Measurements from ENCODE around the gene MZB1. TPM values are rescaled to one million over a fixed set of nuclear protein-coding genes. Genes with fewer than 3 reads are reported as not detected.

MZB1 gene
- total RNA-seq, 1 donor from 2014 or later = 7.8 TPM

GRCh38 chr5:139430015-139430414 is 40.3 kb upstream of the MZB1 start:
- Histone ChIP-seq H3K27ac (no peak overlapping the region), H3K9me3 (no peaks in the 10 kb centered on the region), H3K27me3 (ENCODE audit: low read depth) (no peaks in the 10 kb centered on the region), H3K36me3 (peaks cover 54% of the 10 kb centered on the region), H3K4me1 (no peaks in the 10 kb centered on the region), H3K4me3 (no peak overlapping the region)
- ATAC-seq (no peak), DNase-seq (no peak)
- intact Hi-C loops (cut with DNase I) = no loop called here
- TF ChIP-seq, protein P1, sequence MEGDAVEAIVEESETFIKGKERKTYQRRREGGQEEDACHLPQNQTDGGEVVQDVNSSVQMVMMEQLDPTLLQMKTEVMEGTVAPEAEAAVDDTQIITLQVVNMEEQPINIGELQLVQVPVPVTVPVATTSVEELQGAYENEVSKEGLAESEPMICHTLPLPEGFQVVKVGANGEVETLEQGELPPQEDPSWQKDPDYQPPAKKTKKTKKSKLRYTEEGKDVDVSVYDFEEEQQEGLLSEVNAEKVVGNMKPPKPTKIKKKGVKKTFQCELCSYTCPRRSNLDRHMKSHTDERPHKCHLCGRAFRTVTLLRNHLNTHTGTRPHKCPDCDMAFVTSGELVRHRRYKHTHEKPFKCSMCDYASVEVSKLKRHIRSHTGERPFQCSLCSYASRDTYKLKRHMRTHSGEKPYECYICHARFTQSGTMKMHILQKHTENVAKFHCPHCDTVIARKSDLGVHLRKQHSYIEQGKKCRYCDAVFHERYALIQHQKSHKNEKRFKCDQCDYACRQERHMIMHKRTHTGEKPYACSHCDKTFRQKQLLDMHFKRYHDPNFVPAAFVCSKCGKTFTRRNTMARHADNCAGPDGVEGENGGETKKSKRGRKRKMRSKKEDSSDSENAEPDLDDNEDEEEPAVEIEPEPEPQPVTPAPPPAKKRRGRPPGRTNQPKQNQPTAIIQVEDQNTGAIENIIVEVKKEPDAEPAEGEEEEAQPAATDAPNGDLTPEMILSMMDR (IDR thresholded peaks at IDR 0.05) = no peak

DNA sequence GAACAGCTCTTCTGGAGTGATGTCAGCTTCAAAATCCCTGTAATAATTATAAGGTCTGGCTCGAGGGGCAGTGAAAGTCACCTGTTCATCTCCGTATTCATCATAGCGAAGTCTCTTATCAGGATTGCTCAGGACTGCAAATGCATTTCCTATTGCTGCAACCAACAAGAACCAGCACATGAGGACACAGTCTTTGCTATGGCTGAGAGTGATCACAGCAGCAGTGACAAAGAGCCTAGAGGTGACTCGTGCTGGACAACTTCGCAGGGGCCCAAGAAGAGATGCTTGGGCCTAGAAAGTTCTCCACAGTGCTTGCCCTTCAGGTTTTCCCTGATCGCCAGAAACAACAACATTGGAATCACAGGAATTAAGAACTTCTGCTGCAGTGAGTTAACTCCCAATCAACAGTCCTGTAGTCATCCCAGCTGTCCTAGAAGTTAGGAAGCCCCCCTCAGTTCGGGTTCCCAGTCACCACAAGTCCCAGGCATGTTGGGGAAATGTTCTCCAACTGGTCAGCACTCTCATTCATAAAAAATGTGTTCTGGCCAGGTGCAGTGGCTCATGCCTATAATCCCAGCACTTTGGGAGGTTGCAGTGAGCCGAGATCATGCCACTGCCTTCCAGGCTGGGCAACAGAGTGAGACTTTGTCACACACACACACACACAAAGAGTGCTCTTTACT is 36.6 kb upstream of the MZB1 start:
- intact Hi-C loops (cut with DNase I) = loop anchor here (10.0 kb wide), 1 partner anchor 88 kb away; no protein-coding TSS in a partner anchor
- Histone ChIP-seq H3K4me1 (no peaks in the 10 kb centered on the region), H3K36me3 (peaks cover 76% of the 10 kb centered on the region), H3K9me3 (no peaks in the 10 kb centered on the region), H3K27me3 (ENCODE audit: low read depth) (no peaks in the 10 kb centered on the region), H3K4me3 (no peak overlapping the region), H3K27ac (no peak overlapping the region)
- TF ChIP-seq, protein P1 (IDR thresholded peaks at IDR 0.05) = no peak
- ATAC-seq (no peak), DNase-seq (no peak)

DNA sequence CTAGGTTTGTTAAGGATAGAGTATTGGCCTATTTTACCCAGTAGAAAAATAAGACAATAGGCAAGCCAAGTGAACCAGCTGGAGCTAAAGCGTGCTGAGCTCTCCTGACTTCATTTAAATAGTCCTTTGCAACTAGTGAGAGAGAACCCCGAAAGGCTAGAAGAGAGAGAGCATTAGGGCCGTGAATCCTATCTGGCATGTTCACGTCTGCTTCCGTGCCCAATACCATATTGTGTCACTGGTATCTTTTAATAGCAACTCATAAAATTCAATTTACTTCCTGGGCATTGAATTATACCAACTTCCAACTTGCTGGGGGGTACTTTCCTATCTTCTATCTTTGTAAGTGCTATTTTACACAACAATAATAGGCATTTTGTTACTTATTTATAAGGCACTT is 35.8 kb upstream of the MZB1 start:
- no peak overlapping the region for H3K27ac ChIP-seq
- H3K9me3 ChIP-seq = no peaks in the 10 kb centered on the region
- TF ChIP-seq, protein P1 (IDR thresholded peaks at IDR 0.05) = no peak
- intact Hi-C loops (cut with DNase I) = loop anchor here (10.0 kb wide), 1 partner anchor 89 kb away; no protein-coding TSS in a partner anchor
- no peaks in the 10 kb centered on the region for H3K27me3 ChIP-seq (ENCODE audit: low read depth)
- H3K4me3 ChIP-seq = no peak overlapping the region
- DNase-seq (no peak), ATAC-seq (no peak)
- no peaks in the 10 kb centered on the region for H3K4me1 ChIP-seq
- peaks cover 68% of the 10 kb centered on the region for H3K36me3 ChIP-seq

GRCh38 chr5:139422307-139422893 is 32.7 kb upstream of the MZB1 start:
- Histone ChIP-seq H3K27me3 (ENCODE audit: low read depth) (no peaks in the 10 kb centered on the region), H3K4me3 (no peak overlapping the region), H3K9me3 (no peaks in the 10 kb centered on the region), H3K4me1 (peaks cover 20% of the 10 kb centered on the region), H3K27ac (no peak overlapping the region), H3K36me3 (peaks cover 57% of the 10 kb centered on the region)
- DNase-seq (no peak), ATAC-seq (peak; percentile 86 to 87)
- TF ChIP-seq, protein P1 (IDR thresholded peaks at IDR 0.05) = peak; percentile 86
- intact Hi-C loops (cut with DNase I) = loop anchor here (10.0 kb wide), 1 partner anchor 92 kb away; no protein-coding TSS in a partner anchor

GRCh38 chr5:139419226-139420192 is 29.8 kb upstream of the MZB1 start:
- Histone ChIP-seq H3K9me3 (no peaks in the 10 kb centered on the region), H3K27ac (peak overlapping the region; percentile 6), H3K36me3 (peaks cover 31% of the 10 kb centered on the region), H3K27me3 (ENCODE audit: low read depth) (no peaks in the 10 kb centered on the region), H3K4me3 (no peak overlapping the region), H3K4me1 (peaks cover 32% of the 10 kb centered on the region)
- TF ChIP-seq, protein P1 (IDR thresholded peaks at IDR 0.05) = no peak
- ATAC-seq = no peak
- no peak for DNase-seq
- intact Hi-C loops (cut with DNase I) = loop anchor here (10.0 kb wide), 1 partner anchor 95 kb away; no protein-coding TSS in a partner anchor
